GM12874 (cell line): ENCODE data around the gene CAVIN1.

Experiments
- CTCF ChIP-seq: IDR thresholded peaks from 2 replicates; pipeline ENCODE4 v1.5.1; 2011; ENCODE audit warnings: low read depth, mild to moderate bottlenecking, control low read depth, low read length, moderate library complexity; ENCODE audit not compliant: insufficient read depth

Gene CAVIN1

GRCh38 chr17:42378359-42378958 lies 44.6 kb downstream of the CAVIN1 start:
- no peak for TF ChIP-seq CTCF

GRCh38 chr17:42373896-42374295 lies 49.2 kb downstream of the CAVIN1 start:
- no peak for TF ChIP-seq CTCF

GRCh38 chr17:42372142-42372541 lies 50.9 kb downstream of the CAVIN1 start:
- TF ChIP-seq CTCF, result no peak

- no peak for TF ChIP-seq CTCF
These were observed 57.9 kb downstream of the CAVIN1 start for GRCh38 chr17:42365136-42365535.

- TF ChIP-seq CTCF, result no peak
These were observed 59.1 kb downstream of the CAVIN1 start for GRCh38 chr17:42363767-42364585.

- no peak for TF ChIP-seq CTCF
These were observed 59.8 kb downstream of the CAVIN1 start for GRCh38 chr17:42363231-42363630.

- TF ChIP-seq CTCF, result no peak
These were observed 60.7 kb downstream of the CAVIN1 start for GRCh38 chr17:42362245-42362961.
